Measurements from ENCODE around the gene CTSF. TPM values are rescaled to one million over a fixed set of nuclear protein-coding genes. Genes with fewer than 3 reads are reported as not detected.

The CTSF gene
- total and polyA plus RNA-seq, 2 experiments from 2014 or later = 0.60 to 1.1 TPM

DNA sequence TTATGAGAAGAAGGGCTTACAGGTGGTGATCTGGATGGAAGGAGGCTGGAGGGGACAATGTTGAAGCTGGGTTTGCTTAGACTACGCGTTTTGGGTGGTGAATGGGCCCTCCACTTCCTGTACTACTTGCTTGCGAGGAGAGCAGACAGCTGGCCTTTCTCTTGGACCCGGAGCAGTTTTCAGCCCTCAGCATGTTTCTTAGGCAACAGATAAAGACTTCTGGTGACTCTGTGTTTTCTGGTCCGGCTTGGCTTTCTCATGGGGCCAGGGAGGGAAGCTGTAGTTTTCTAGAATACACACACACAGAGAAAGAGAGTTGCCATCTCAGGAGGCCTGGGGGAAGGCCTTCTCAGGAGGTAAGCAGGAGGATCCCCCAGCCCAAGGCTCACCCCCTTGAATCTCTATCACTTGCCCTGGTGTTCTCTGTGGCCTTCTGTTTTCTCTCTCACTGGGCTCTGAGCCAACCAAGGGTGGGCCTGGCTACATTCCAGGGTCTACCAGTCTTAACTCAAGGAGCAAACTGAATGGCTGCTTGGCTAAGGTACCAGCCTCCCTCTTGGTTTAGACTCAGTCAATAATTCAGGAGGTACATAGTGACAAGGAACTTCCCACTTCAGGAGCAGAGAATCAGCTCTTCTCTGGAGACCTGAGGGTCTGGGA is 27.0 kb upstream of the CTSF start:
- 52% methylated on average over 5 of the region's 5 CpGs for WGBS (ENCODE audit: low lambda C conversion rate, missing lambda C conversion rate)
- Histone ChIP-seq H3K79me2 (peaks cover 36% of the 10 kb centered on the region), H3K4me3 (no peak overlapping the region), H2AFZ (no peak overlapping the region), H4K20me1 (ENCODE audit: insufficient read depth, poor library complexity, severe bottlenecking) (no peaks in the 10 kb centered on the region), H3K36me3 (replicated peaks; ENCODE audit: insufficient read depth, low read depth) (no peaks in the 10 kb centered on the region), H3K9me3 (ENCODE audit: low read depth) (no peaks in the 10 kb centered on the region), H3K4me1 (ENCODE audit: insufficient read depth) (peaks cover 18% of the 10 kb centered on the region), H3K4me2 (peak overlapping the region; percentile 91), H3K9me2 (replicated peaks; ENCODE audit: insufficient read depth) (no peaks in the 10 kb centered on the region), H3K27ac (peak overlapping the region; percentile 83), H3K27me3 (no peaks in the 10 kb centered on the region)
- TF ChIP-seq, protein P1, sequence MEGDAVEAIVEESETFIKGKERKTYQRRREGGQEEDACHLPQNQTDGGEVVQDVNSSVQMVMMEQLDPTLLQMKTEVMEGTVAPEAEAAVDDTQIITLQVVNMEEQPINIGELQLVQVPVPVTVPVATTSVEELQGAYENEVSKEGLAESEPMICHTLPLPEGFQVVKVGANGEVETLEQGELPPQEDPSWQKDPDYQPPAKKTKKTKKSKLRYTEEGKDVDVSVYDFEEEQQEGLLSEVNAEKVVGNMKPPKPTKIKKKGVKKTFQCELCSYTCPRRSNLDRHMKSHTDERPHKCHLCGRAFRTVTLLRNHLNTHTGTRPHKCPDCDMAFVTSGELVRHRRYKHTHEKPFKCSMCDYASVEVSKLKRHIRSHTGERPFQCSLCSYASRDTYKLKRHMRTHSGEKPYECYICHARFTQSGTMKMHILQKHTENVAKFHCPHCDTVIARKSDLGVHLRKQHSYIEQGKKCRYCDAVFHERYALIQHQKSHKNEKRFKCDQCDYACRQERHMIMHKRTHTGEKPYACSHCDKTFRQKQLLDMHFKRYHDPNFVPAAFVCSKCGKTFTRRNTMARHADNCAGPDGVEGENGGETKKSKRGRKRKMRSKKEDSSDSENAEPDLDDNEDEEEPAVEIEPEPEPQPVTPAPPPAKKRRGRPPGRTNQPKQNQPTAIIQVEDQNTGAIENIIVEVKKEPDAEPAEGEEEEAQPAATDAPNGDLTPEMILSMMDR (IDR thresholded peaks at IDR 0.05; ENCODE audit: poor library complexity) = no peak
- TF ChIP-seq EZH2 (IDR thresholded peaks at IDR 0.05; ENCODE audit: borderline replicate concordance) = no peak
- no peak for TF ChIP-seq EZH2phosphoT487 (IDR thresholded peaks at IDR 0.05; ENCODE audit: low read depth, severe bottlenecking, unreplicated experiment)
- DNase-seq (ENCODE audit: low spot score) = peak; percentile 38

DNA sequence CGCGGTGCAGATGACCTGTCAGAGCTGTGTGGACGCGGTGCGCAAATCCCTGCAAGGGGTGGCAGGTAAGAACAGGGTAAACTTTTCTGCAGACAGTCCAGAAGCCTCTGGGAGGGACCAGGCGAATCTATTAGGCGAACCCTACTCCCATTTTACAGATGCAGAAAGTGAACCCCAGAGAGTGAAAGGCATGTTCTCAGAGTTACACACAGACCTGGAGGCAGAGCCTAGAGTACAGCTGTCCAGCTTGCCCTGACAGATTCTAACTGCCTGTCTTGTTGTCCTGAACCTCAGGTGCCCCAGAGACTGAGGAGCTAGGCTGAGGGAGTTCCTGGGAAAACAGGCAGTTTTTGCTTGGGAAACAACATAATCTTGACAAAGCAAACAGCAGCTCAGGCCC is 25.2 kb upstream of the CTSF start:
- Histone ChIP-seq H3K4me3 (peak overlapping the region; percentile 69), H3K79me2 (peaks cover 36% of the 10 kb centered on the region), H3K4me2 (peak overlapping the region; percentile 91), H3K27me3 (no peaks in the 10 kb centered on the region), H3K9me3 (ENCODE audit: low read depth) (no peaks in the 10 kb centered on the region), H4K20me1 (ENCODE audit: insufficient read depth, poor library complexity, severe bottlenecking) (no peaks in the 10 kb centered on the region), H3K4me1 (ENCODE audit: insufficient read depth) (peaks cover 15% of the 10 kb centered on the region), H3K9me2 (replicated peaks; ENCODE audit: insufficient read depth) (no peaks in the 10 kb centered on the region), H3K36me3 (replicated peaks; ENCODE audit: insufficient read depth, low read depth) (no peaks in the 10 kb centered on the region), H3K27ac (peak overlapping the region; percentile 84), H2AFZ (peak overlapping the region; percentile 91)
- no peak for TF ChIP-seq EZH2phosphoT487 (IDR thresholded peaks at IDR 0.05; ENCODE audit: low read depth, severe bottlenecking, unreplicated experiment)
- TF ChIP-seq, protein P1 (IDR thresholded peaks at IDR 0.05; ENCODE audit: poor library complexity) = no peak
- no peak for TF ChIP-seq EZH2 (IDR thresholded peaks at IDR 0.05; ENCODE audit: borderline replicate concordance)
- DNase-seq (ENCODE audit: low spot score) = no peak
- 95% methylated on average over 7 of the region's 7 CpGs for WGBS (ENCODE audit: low lambda C conversion rate, missing lambda C conversion rate)

DNA sequence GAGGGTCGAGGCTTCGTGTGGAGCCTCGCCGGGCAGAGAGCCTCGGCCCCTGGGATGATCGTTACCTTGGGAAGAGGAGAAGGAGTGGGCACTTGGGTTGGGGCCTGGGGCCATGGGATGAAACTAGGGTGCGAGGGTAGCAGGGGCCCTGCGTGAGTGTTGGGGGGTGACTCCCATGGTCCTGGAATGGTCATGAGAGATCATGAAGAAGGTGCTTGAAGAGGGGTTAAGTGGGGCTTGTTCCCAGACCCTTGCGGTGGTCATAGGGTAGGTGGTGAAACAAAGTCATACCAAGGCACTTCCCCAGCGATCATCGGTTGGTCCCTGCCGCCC is 24.9 kb upstream of the CTSF start:
- Histone ChIP-seq H3K27ac (peak overlapping the region; percentile 84), H3K4me2 (peak overlapping the region; percentile 91), H3K79me2 (peaks cover 36% of the 10 kb centered on the region), H2AFZ (peak overlapping the region; percentile 91), H3K36me3 (replicated peaks; ENCODE audit: insufficient read depth, low read depth) (no peaks in the 10 kb centered on the region), H3K9me2 (replicated peaks; ENCODE audit: insufficient read depth) (no peaks in the 10 kb centered on the region), H3K4me3 (peak overlapping the region; percentile 69), H3K4me1 (ENCODE audit: insufficient read depth) (peaks cover 15% of the 10 kb centered on the region), H4K20me1 (ENCODE audit: insufficient read depth, poor library complexity, severe bottlenecking) (no peaks in the 10 kb centered on the region), H3K9me3 (ENCODE audit: low read depth) (no peaks in the 10 kb centered on the region), H3K27me3 (no peaks in the 10 kb centered on the region)
- no peak for DNase-seq (ENCODE audit: low spot score)
- TF ChIP-seq, protein P1 (IDR thresholded peaks at IDR 0.05; ENCODE audit: poor library complexity) = no peak
- TF ChIP-seq EZH2phosphoT487 (IDR thresholded peaks at IDR 0.05; ENCODE audit: low read depth, severe bottlenecking, unreplicated experiment) (no peak), EZH2 (IDR thresholded peaks at IDR 0.05; ENCODE audit: borderline replicate concordance) (no peak)
- WGBS (ENCODE audit: low lambda C conversion rate, missing lambda C conversion rate) = 41% methylated on average over 11 of the region's 12 CpGs
